ENCODE results near the gene PSMF1.

- no peak for TF ChIP-seq LEF1 (IDR thresholded peaks at IDR 0.05; ENCODE audit: borderline replicate concordance)
- TF ChIP-seq ARNT (IDR thresholded peaks at IDR 0.05) = no peak
- TF ChIP-seq SUZ12 (IDR thresholded peaks at IDR 0.05) = no peak
- TF ChIP-seq BHLHE40 (IDR thresholded peaks at IDR 0.05; ENCODE audit: borderline replicate concordance) = no peak
- TF ChIP-seq FOXA1 (IDR thresholded peaks at IDR 0.05) = no peak
- TF ChIP-seq FOXK2 (IDR thresholded peaks at IDR 0.05) = no peak
- no peak for TF ChIP-seq SP1 (IDR thresholded peaks at IDR 0.05)
- TF ChIP-seq L3MBTL2 (conservative IDR thresholded peaks at IDR 0.05) = no peak
- TF ChIP-seq PKNOX1 (IDR thresholded peaks at IDR 0.05) = no peak
- TF ChIP-seq FOXM1 (IDR thresholded peaks at IDR 0.05; ENCODE audit: borderline replicate concordance) = no peak
- no peak for TF ChIP-seq CTBP1 (IDR thresholded peaks at IDR 0.05; ENCODE audit: borderline replicate concordance)
- no peak for TF ChIP-seq TARDBP (IDR thresholded peaks at IDR 0.05)
- no peak for TF ChIP-seq NFRKB (IDR thresholded peaks at IDR 0.05)
- TF ChIP-seq HDGF (IDR thresholded peaks at IDR 0.05; ENCODE audit: borderline replicate concordance) = no peak
Measured at GRCh38 chr20:1204113-1204512, 85.7 kb downstream of the PSMF1 start.
